Stimulated activated naive CD4-positive, alpha-beta T cell (primary cell): ENCODE data around the gene FNTB.

ENCODE experiments used
- DNase-seq, 6 experiments: peaks; one replicate each; lab custom pipeline; 2025; lab: John Stamatoyannopoulos, UW

Gene FNTB

DNA sequence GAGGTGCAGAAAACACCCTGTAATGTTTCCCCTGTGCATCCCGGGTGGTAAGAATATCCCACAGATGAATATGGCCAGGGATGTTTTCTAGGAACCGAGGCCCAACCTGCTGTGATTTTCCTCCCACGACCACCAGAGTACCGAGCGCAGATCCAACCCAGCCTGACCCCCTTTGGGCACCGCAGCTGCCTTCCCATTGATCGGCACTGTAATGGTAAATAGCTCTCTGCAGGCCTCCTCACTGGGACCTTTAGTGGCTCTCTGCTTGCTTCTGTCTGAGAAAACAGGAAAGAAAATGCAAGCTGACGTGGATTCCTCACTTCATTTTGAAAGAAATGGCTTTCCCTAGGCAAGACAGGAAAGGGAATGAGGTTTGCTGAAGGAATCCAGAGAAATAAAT is 12.1 kb upstream of the FNTB start:
- DNase-seq = no peak

DNA sequence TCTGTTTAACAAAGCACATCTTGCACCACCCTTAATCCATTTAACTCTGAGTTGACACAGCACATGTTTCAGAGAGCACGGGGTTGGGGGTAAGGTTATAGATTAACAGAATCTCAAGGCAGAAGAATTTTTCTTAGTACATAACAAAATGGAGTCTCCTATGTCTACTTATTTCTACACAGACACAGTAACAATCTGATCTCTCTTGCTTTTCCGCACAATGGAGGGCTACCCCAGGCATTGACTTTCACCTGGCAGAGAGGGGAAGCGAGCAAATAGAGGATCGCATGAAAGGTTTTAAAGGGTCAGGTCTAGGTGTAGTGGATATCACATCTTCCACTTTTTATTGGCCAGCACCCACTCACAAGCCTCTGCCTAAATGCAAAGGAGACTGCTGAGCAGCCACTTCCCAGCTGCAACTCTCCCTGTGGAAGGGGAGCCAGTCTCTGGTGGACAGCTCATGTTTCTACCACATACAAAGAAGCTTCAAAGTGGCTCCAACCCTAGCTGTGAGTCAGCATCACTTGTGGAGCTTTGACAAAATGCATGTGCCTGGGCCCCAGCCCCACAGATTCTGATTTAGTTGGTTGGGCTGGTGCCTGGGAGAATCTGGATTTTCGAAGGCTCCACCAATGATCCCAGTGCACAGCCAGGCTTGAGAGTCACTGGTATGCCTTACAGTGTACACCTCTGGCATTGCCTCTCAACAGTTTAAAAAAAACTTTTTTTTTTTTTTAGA is 7.2 kb upstream of the FNTB start:
- DNase-seq = no peak

DNA sequence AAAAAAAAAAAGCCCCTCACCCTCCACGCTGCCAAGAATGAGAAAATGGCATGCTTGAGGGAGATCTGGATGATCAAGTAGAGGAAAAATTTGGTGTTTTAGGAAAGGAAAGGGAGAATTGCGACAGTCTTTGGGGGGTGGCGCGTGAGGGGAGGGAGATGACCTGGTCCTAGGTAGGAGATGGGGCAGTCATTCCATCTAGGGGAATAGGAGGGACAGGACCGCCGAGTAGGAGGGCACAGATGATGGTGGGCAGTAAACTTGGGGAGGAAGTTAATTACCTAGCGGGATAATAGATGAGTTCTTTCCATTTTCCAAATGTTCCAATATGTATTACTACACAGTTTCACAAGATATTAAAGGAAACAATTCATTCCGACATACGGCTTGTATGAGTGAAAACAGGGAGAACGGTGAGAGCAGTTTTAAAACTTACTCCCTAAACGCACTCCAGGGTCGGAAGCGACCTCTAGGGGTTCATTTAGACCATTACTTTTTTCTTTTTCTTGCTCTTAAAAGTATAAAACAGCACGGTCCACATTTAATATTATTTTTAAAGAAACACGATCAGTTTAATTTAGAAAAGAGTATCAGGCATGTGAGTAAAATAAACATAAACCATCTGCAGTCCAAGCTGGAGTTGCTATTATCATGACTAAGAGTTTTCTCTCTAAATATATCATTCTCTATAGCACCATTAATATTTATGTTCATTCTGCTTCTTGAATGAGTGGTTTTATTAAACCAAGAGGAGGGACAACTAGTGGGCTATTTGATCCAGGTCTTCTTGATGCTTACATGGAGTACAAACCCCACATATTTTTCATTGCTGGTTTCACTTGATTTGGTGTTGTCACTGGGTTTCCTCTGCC is 3.0 kb upstream of the FNTB start:
- peak in 4 of 6 experiments; percentile 4 to 72 (median 42) for DNase-seq

DNA sequence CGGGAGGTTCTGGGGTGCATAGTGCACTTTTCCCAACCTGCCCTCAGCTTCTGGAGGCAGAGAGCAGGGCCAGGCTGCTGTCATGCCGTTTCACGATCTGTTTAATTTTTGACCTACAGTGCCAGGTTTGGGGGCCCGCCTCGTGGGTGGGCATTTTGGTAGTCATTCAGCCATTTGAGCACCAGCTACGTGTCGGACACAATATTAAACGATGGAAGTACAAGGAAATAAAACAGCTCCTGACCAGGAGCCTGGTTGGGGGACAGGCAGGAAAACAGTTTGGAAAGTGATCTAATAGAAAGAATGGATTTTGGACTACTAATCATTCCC is 708 bp downstream of the FNTB start:
- DNase-seq = no peak

DNA sequence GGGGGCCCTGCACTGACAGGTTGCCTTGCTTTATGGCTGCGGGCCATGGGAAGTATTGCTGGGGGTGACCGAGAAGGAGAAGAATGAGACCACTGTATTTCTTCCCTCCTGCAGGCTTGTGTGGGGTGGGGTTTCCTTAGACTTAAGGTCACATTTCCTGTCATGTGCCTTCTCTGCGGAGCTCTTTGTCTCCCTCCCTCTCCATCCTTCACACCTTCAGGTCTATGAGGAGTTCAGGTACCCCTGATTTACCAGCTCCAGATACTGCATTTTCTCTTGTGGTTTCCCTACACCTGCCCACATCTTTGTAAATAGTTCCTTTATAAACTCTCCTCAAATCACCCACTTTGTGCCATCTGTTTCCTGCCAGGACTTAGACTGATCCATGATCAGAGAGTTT is 3.6 kb downstream of the FNTB start:
- peak in 2 of 6 experiments; percentile 16 to 24 for DNase-seq

DNA sequence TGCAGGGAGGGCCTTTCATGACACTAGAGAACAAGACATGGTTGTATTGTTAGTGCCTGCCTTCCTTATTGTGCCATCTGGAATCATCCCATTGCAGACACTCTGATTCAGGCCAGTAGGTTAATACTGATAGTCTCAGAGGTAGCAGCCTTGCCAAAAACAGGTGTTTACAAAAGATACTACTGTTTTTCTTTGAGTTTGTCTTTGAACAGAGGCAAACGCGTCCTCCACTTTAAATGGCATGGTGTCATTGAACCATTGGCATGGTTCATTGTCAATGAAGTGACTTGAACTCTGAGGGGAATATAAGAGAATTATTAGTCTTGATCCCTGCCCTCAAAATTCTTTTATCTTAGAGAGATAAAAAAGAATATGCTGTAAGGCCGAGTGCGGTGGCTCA is 4.2 kb downstream of the FNTB start:
- no peak for DNase-seq

DNA sequence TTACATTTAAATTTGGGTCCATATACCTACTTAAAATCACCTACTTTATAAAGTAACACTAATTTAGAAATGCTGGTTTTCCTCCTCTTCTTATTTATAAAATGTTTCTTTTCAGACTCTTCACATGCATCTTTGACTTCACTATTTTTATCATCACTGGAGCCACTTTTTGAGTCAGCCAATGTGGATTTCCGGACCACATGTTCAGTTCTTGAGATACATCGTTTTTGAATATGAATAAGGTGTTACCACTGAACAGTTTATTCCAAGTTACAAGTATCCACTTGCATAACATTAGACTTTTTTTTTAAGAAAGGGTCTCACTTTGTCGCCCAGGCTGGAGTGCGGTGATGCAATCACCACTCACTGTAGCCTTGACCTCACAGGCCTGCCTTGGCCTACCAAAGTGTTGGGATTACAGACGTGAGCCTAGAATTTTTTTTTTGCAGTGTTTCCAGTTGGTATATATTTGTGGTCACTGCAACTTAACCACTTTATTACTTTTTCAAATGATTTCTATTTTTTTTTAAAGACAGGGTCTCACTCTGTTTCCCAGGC is 5.7 kb downstream of the FNTB start:
- no peak for DNase-seq

DNA sequence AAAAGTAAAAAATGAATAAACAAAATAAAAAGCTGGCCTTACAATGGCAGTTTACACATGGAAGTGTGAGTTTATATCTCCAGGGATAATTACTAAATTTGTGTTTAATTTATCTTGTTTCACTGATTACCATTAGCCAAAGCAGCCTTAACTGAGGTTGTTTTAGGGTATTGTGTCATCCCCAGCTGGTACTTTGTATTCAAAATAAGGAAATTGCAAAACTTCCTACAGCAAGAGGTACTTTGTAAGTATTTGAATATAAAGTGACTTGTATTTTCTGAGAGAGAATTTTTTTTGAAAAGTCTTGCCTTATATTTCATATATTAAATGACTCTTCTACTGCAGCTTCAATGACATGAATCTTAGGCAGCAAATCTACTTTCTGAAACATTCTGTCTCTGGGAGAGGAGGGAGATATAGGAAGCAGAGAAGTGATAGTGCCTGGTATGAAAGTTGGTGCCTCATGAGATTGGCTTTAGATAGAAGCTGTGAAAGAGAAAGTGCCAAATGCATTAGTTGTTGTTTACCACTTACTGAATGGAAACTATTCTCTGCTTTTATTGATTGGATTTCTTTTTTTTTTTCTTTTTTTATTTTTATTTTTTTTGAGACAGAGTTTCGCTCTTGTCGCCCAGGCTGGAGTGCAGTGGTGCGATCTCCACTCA is 6.7 kb downstream of the FNTB start:
- DNase-seq = no peak

DNA sequence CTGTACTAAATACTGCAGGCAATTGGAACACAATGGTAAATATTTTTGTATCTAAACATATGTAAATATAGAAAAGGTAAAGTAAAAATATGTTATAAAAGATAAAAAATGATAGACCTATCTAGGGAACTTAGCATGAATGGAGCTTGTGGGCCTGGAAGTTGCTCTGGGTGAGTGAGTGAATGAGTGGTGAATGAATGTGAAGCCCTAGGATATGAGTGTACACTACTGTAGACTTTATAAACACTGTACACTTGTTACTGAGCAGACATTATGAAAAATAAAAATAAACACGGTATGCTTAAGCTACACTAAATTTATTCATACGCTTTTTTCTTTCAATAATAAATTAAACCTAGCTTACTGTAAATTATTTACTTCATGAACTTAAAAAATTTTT is 7.8 kb downstream of the FNTB start:
- no peak for DNase-seq

DNA sequence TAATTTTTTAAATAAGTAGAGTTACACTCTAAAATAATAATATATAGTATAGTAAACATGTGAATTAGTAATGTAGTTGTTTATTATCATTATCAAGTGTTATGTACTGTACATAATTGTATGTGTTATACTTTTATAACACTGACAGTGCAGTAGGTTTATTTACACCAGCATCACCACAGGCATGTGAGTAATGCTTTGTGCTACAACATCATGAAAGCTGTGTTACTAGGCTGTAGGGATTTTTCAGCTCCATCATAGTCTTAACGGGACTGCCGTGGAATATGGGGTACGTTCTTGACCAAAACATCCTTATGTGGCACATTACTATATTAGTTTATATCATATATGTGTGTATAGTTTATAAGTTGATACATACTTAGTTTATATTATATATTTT is 8.6 kb downstream of the FNTB start:
- no peak for DNase-seq

DNA sequence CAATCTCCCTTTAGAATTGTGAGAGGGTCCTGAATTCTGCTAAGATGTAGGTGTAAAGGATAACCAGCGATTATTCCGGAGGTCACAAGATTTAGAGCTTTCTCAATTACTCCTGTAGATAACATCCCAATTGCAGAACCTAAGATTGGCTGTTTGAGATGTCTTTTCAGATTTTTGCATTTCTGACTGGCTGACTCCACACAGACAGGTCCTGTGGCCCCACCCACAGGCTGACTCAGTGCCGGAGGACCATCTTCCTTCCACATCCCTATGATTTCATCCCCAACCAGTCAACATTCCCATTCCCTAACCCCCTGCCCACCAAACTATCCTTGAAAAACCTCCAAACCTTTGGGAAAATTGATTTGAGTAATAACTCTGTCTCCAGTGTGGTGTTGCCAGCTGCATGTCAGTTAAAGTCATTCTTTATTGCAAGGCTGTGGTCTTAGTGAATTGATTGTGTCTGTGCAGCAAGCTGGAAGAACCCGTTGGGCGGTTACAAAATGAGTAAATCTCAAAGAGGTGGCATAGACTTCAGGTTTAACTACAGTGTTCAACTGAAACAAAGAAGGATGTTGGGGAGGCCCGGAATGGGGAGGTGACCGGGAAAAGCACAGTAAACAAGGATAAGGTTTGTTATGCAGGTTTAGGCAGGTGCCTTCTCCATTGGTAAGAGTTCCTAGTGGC is 10.6 kb downstream of the FNTB start:
- DNase-seq = no peak

DNA sequence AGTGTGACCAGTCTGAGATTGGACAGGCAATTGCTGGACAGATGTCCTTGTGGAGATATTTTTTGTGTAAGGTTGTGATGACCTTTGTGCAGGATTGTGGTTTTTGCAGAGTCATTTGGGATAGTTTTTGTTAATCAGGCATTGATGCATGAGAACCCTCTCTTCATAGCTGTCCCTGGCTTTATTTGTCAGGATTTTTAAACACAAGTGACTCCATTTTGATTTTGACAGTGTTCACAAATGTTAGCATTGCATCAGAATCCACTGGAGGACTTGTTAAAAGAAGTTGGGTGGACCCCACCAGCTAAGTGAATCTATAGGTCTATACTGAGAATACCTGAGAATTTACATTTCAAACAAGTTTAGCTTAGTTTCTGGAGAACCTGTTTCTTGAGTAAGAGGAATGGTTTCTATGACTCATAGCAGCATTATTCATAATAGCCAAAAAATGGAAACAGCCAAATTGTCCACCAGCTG is 11.8 kb downstream of the FNTB start:
- no peak for DNase-seq

DNA sequence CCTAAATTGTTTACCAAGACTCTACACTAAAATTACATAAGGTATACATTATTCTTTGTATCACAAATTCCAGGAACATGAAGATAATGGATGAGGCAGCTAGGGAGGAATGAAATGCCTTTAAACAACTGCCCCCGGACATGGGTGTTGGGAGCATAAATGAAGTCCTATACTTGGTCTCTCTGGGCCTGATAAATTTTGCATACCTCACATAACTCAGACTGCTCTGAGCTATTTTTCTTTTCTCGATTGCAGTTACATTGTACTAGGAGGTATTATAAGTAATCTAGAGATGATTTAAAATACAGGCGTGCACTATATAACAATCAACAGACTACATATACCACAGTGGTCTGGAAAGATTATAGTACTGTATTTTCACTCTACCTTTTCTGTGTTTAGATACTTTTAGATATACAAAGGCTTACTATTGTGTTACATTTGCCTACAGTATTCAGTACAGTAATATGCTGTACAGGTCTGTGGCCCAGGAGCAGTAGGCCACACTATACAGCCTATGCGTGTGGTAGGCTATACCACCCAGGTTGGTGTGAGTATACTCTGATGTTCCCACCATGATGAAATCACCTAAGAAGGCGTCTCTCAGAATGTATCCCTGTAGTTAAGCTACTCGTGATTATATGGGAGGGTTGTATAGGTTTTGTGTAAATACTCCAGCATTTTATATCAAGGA is 14.3 kb downstream of the FNTB start:
- no peak for DNase-seq

DNA sequence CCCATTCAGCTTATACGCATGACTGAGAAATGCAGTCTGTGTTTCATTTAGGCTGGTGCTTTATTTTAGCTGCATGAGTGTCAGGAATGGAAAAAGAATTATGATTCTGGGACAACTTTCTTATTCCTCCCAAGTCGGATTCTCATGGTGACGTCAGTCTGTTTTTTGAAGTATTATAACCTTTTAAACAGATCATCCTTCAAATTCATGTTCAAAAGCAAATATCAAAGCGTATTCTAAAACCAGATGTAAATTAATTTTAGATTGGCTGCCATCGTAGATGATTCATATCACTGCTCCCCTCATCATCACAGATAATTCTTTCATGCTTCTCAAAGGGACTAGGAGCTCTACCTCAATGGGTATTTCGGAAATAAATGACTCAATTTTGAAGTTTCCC is 15.0 kb downstream of the FNTB start:
- DNase-seq = no peak

DNA sequence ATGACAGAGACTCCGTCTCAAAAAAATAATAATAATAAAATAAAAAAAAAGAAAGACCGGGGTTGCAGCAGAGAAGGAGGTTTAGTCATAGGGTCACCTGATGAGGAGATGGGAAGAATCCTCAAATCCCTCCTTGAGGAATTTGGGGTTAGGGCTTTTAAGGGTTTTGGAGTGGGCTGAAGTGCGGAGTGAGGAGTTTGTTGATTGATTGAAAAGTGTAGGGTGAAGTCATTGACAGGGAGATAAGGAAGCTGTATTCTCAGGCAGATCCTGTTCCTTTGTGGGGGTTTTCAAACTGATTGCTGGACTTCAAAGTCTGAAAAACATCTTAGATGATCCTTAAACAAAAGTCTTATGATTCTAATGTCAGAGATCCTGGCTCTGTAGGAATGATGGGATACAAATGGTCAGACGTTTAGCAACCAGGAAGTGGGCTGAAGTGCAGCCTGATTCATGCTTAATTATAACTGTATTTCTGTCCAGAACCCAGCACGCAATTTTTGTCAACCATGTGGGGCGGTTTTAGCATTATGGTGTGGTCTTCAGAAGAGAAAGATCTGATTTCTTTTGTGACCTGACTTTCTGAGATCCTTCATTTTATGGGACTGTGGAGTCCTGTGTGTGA is 16.0 kb downstream of the FNTB start:
- DNase-seq = no peak

DNA sequence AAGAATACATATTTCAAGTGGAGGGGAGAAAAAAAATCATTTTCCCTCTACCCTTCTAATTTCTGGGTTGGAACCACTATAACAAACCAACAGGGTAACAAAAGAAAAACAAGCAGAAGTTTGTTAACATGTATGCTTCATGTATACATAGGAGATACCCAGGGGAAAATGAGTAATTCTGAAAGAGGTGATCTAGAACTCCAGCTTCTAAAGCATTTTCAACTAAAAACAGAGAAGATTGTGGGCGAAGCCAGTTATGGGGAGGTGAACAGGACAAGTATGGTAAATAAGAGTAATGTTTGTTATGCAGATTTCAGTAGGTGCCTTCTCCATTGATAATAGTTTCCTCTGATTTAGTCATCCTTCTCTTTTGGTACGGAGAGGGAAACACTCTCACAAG is 16.7 kb downstream of the FNTB start:
- DNase-seq = no peak

DNA sequence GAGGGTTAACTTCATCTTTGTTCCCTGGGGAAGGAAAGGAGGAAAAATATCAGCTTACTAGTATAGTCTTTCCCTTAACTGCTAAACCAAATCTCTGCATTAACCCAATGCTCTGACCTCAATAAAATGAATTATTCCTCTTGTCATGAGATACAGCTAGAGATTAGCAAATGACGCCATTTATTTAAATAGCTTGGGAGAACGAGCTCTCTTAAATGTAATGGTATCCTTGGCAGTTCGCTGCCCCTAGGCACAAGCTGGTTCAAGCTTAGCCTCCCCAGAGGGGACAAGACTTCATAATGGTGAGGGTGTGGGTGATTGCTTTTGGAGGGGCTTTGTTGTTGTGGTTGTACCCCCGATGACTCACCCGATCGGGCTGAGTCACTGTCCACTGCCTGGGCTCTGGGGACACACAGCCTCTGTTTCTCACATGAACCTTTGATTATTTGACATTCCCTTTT is 19.6 kb downstream of the FNTB start:
- no peak for DNase-seq

DNA sequence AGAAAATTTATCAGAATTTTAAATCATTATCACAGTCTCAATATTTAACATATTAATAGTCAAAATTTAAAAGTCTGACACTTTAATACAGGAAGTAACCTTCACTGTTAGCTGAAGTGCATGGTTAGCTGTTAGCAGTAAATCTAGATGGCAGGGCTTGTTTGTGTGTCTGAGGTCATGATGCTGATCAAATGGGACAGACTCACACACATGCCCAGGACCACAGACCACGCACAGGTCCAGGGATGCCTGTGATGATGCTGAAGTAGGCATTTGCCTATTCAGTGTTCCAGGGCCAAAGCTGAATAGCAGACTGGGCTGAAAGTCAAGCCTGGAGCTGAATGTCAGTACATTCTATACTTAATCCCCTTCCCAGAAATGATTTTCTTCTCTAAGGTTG is 20.5 kb downstream of the FNTB start:
- no peak for DNase-seq

DNA sequence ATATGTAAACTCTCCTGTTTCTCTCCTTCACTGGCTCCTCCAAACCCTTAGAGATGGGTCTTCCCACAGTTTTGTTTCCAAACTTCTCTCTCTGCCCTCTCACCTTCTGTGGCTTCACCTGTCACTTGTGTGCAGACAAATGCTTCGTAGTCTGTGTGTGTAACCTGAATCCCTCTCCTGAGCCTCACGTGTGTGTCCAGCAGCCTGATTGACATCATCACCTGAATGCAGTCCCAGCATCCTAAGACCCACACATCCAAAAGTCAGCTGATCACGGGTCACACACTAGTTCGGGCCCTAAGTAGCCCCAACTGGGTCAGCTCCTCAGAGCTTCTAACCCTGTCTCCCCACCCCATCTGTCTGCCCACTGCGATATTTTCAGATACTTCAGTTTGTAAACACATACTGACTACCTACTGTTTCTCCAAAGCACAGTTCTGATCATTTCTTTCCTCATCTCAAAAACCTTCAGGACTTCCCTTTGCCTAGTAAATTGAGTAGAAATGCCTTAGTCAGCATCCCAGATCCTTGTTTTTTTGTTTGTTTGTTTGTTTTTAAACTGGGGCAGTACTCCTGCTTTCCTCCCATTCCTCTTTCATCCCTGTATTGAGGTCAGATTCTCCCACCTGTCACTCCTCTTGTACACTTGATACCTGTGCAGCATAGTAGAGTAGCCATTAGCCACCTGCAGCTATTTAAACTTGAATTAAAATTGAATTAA is 23.7 kb downstream of the FNTB start:
- no peak for DNase-seq

DNA sequence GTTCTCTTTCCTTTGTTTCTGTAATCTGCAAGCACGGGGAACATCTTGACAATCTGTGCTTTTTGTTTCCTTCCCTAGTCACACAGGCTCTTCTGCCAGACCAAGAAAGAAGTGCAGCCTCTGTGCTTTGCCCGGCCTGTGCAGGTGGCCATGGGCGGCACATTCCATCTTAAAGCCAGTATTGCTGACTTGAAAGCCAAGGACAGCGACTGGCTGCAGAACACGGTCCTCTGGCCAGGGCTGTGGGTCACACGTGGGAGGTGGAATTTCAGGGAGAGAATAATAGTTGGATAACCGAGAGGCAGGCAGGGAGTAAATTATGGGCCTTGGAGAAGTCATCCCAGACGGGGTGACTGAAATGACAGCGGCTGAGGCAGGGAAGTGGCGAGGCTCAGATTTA is 24.8 kb downstream of the FNTB start:
- no peak for DNase-seq
